HEK293T (cell line): ENCODE results near the gene ZNF780A.

Source experiments
- CTCF ChIA-PET: fragments of 350-600 bp; formaldehyde crosslinking; extraction: SDS; loops from one replicate; lab custom pipeline; 2021; ENCODE audit warnings: antibody characterized with exemption, inconsistent platforms; lab: Yijun Ruan, JAX
- POLR2A ChIA-PET: fragments of 350-600 bp; formaldehyde crosslinking; extraction: SDS; loops from one replicate; lab custom pipeline; 2020; ENCODE audit warnings: antibody characterized with exemption, inconsistent platforms; lab: Yijun Ruan, JAX
- DNase-seq: peaks from one replicate; pipeline ENCODE4 v3.0.0; 2012; ENCODE audit warnings: mixed read lengths; ENCODE audit errors: extremely low spot score
- ARNT ChIP-seq: fragments of 450-650 bp; IDR thresholded peaks from 2 replicates; pipeline ENCODE4 v1.6.1; 2017; ENCODE audit warnings: mild to moderate bottlenecking
- BHLHE40 ChIP-seq: fragments of 450-650 bp; IDR thresholded peaks from 2 replicates; pipeline ENCODE4 v1.6.1; 2016; ENCODE audit warnings: mild to moderate bottlenecking, moderate library complexity, borderline replicate concordance
- CTBP1 ChIP-seq: fragments of 450-650 bp; IDR thresholded peaks from 2 replicates; pipeline ENCODE4 v1.6.1; 2016; ENCODE audit warnings: borderline replicate concordance
- ELF4 ChIP-seq: fragments of 450-650 bp; IDR thresholded peaks from 2 replicates; pipeline ENCODE4 v1.6.1; 2017; ENCODE audit warnings: antibody characterized with exemption
- FOXA1 ChIP-seq: fragments of 450-650 bp; IDR thresholded peaks from 2 replicates; pipeline ENCODE4 v1.6.1; 2016; ENCODE audit warnings: mild to moderate bottlenecking
- FOXK2 ChIP-seq: fragments of 450-650 bp; IDR thresholded peaks from 2 replicates; pipeline ENCODE4 v1.6.1; 2016; ENCODE audit warnings: mild to moderate bottlenecking
- FOXM1 ChIP-seq: fragments of 450-650 bp; IDR thresholded peaks from 2 replicates; pipeline ENCODE4 v1.6.1; 2017; ENCODE audit warnings: mild to moderate bottlenecking, borderline replicate concordance
- HDGF ChIP-seq: fragments of 450-650 bp; IDR thresholded peaks from 2 replicates; pipeline ENCODE4 v1.6.1; 2017; ENCODE audit warnings: antibody characterized with exemption, borderline replicate concordance
- L3MBTL2 ChIP-seq: fragments of 450-650 bp; conservative IDR thresholded peaks from 2 replicates; pipeline ENCODE4 v1.6.1; 2016; ENCODE audit warnings: mild to moderate bottlenecking
- LEF1 ChIP-seq: fragments of 450-650 bp; IDR thresholded peaks from 2 replicates; pipeline ENCODE4 v1.6.1; 2017; ENCODE audit warnings: mild to moderate bottlenecking, borderline replicate concordance
- NFRKB ChIP-seq: fragments of 450-650 bp; IDR thresholded peaks from 2 replicates; pipeline ENCODE4 v1.6.1; 2016; ENCODE audit warnings: mild to moderate bottlenecking, moderate library complexity
- SP1 ChIP-seq: fragments of 450-650 bp; IDR thresholded peaks from 2 replicates; pipeline ENCODE4 v1.6.1; 2017
- SUZ12 ChIP-seq: fragments of 450-650 bp; IDR thresholded peaks from 2 replicates; pipeline ENCODE4 v1.6.1; 2016; ENCODE audit warnings: mild to moderate bottlenecking
- TARDBP ChIP-seq: fragments of 450-650 bp; IDR thresholded peaks from 2 replicates; pipeline ENCODE4 v1.6.1; 2016
- ZNF384 ChIP-seq: fragments of 450-650 bp; IDR thresholded peaks from 2 replicates; pipeline ENCODE4 v1.6.1; 2016
- TF ChIP-seq, protein P1 (sequence below): fragments of 450-650 bp; IDR thresholded peaks from 2 replicates; pipeline ENCODE4 v1.6.1; 2016

Gene ZNF780A

DNA sequence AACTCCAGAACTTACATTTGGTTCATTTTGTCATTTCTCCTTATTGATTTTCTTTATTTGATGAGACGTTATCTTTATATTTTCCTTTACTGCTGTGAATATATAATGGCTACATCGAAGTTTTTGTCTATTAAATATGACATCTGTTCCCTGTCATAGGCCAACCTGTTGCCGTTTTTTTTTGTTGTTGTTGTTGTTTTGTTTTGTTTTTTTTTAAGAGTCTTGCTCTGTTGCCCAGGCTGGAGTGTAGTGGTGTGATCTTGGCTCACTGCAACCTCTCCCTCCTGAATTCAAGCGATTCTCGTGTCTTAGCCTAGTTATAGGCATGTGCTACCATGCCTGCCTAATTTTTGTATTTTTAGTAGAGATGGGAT is 64.2 kb downstream of the ZNF780A start:
- POLR2A ChIA-PET: no interaction called here
- CTCF ChIA-PET: no interaction called here
- TF ChIP-seq FOXA1 (no peak), L3MBTL2 (0 out of 2 replicates have a peak, but pooled peaks have one; percentile 18), HDGF (no peak), TARDBP (no peak), BHLHE40 (no peak), LEF1 (no peak), SP1 (no peak), FOXK2 (no peak)
- DNase-seq: no peak

DNA sequence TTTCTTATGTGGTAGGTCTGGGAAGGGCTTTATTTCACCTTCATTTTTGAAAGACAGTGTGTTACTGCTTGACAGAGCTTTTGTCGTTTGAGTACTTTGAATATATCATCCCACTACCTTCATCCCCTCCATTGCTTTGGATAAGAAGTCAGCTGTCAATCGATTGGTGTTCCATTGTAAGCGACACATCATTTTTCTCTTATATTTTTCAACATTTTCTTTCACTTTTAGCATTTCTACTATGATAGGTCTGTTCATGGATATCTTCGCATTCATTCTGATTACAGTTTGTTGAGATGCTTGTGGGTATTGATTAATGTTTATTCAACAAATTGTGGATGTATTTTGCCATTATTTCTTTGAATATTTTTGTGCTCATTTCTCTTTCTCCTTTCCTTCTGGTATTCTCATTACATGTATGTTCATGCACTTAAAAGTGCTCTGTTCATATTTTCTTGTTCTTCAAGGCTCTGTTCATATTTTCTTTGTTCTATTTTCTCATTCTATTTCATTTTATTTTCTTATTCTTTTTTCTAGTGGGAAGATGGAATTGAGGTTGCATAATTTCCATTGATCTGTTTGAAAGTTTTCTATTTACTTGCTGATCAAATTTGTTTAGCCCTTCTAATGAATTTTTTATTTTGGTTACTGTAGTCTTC is 64.7 kb downstream of the ZNF780A start:
- no peak for DNase-seq
- POLR2A ChIA-PET: no interaction called here
- TF ChIP-seq SUZ12 (no peak), ZNF384 (no peak), CTBP1 (no peak), LEF1 (no peak), NFRKB (no peak), HDGF (no peak), FOXK2 (no peak), BHLHE40 (no peak), FOXA1 (no peak), SP1 (no peak), FOXM1 (no peak), ARNT (no peak)
- CTCF ChIA-PET: no interaction called here

DNA sequence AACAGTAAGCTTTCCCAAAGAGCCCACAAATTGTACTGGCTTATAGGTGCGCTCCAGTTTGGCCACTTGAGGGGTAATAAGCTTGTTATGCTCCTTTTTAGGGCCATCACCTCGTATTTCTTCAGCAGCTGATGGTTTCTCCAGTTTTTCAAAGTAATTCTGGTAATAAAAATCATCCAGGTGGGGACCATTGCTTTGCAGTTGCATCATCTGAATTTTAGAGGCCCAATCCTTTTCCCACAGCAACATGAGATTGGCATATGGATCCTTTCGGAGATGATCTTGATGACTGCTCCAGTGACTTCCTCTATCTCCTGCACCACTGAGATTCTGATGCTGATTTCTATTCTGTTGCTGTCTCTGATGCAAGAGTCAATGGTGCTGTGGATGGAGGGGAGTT is 66.8 kb downstream of the ZNF780A start:
- no peak for TF ChIP-seq SP1
- no peak for TF ChIP-seq ZNF384
- TF ChIP-seq, protein P1, sequence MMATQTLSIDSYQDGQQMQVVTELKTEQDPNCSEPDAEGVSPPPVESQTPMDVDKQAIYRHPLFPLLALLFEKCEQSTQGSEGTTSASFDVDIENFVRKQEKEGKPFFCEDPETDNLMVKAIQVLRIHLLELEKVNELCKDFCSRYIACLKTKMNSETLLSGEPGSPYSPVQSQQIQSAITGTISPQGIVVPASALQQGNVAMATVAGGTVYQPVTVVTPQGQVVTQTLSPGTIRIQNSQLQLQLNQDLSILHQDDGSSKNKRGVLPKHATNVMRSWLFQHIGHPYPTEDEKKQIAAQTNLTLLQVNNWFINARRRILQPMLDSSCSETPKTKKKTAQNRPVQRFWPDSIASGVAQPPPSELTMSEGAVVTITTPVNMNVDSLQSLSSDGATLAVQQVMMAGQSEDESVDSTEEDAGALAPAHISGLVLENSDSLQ: no peak
- no peak for TF ChIP-seq SUZ12
- no peak for TF ChIP-seq ELF4
- TF ChIP-seq BHLHE40: no peak
- TF ChIP-seq ARNT: no peak
- no peak for TF ChIP-seq FOXM1
- TF ChIP-seq FOXA1: no peak
- TF ChIP-seq LEF1: no peak
- no peak for TF ChIP-seq L3MBTL2
- TF ChIP-seq FOXK2: no peak
- TF ChIP-seq TARDBP: no peak
- TF ChIP-seq NFRKB: no peak
- no peak for TF ChIP-seq CTBP1
- no peak for TF ChIP-seq HDGF
- DNase-seq: no peak
- ChIA-PET POLR2A (no interaction called here), CTCF (no interaction called here)
